IMR-90 (cell line): Measurements from ENCODE around the gene VIPR2. TPM values are rescaled to one million over a fixed set of nuclear protein-coding genes. Genes with fewer than 3 reads are reported as not detected.

ENCODE experiments used
- ATAC-seq: fragments of 200-7000 bp; cut with Tn5 transposase; 2 replicates; pipeline ENCODE4 v1.9.1; 2020; ENCODE audit warnings: low read depth, mild to moderate bottlenecking, moderate library complexity
- BruUV-seq: library from RNA; stranded (reverse); fragments of 400-500 nt; replicated peaks from 2 replicates; lab custom pipeline; 2021; lab: Mats Ljungman, UMichigan
- CTCF ChIA-PET: fragments of 300-600 bp; formaldehyde crosslinking; extraction: SDS; loops from one replicate; lab custom pipeline; 2021; ENCODE audit warnings: antibody characterized with exemption; lab: Yijun Ruan, JAX
- POLR2A ChIA-PET: fragments of 300-600 bp; sonication (Branson Sonifier 250); formaldehyde crosslinking; loops from one replicate; lab custom pipeline; 2022; ENCODE audit warnings: antibody characterized with exemption; ENCODE audit not compliant: unreplicated experiment; lab: Charles Lee
- DNase-seq: peaks from one replicate; pipeline ENCODE4 v3.0.0; 2013
- H2AFZ ChIP-seq: replicated peaks from 2 replicates; pipeline ENCODE3; 2013; ENCODE audit warnings: low read length, mild to moderate bottlenecking; ENCODE audit not compliant: poor library complexity
- H2AK5ac ChIP-seq: 2 replicates; pipeline ENCODE4 v1.6.1; 2013; ENCODE audit warnings: low read depth, low read length, inconsistent platforms
- H2AK9ac ChIP-seq: replicated peaks from 2 replicates; pipeline ENCODE3; 2013; ENCODE audit warnings: mild to moderate bottlenecking, low read depth, low read length, moderate library complexity; ENCODE audit not compliant: poor library complexity
- H2BK120ac ChIP-seq: 2 replicates; pipeline ENCODE4 v1.6.1; 2013; ENCODE audit warnings: low read depth, low read length, inconsistent platforms
- H2BK15ac ChIP-seq: 3 replicates; pipeline ENCODE4 v1.6.1; 2013; ENCODE audit warnings: low read depth, low read length, inconsistent platforms
- H2BK20ac ChIP-seq: 2 replicates; pipeline ENCODE4 v1.6.1; 2013; ENCODE audit warnings: low read depth, mild to moderate bottlenecking, inconsistent platforms, low read length, moderate library complexity
- H2BK5ac ChIP-seq: 2 replicates; pipeline ENCODE4 v1.6.1; 2013; ENCODE audit warnings: mild to moderate bottlenecking, low read depth, low read length, inconsistent platforms; ENCODE audit not compliant: poor library complexity, severe bottlenecking
- H3K14ac ChIP-seq: replicated peaks from 2 replicates; pipeline ENCODE4 v1.6.1; 2013; ENCODE audit warnings: low read depth, low read length, inconsistent platforms
- H3K18ac ChIP-seq: 2 replicates; pipeline ENCODE4 v1.6.1; 2013; ENCODE audit warnings: low read depth, low read length, control low read depth
- H3K23ac ChIP-seq: 2 replicates; pipeline ENCODE4 v1.6.1; 2013; ENCODE audit warnings: low read depth, low read length, inconsistent platforms
- H3K27ac ChIP-seq: 2 replicates; pipeline ENCODE4 v1.5.1; 2013; ENCODE audit warnings: mild to moderate bottlenecking, control low read depth, low read length; ENCODE audit not compliant: insufficient read depth
- H3K27me3 ChIP-seq: 2 replicates; pipeline ENCODE4 v1.6.1; 2013; ENCODE audit warnings: low read length; ENCODE audit not compliant: control insufficient read depth, insufficient read depth
- H3K36me3 ChIP-seq: 2 replicates; pipeline ENCODE4 v1.6.1; 2013; ENCODE audit warnings: low read length, mixed read lengths; ENCODE audit not compliant: control insufficient read depth, insufficient read depth
- H3K4ac ChIP-seq: 2 replicates; pipeline ENCODE4 v1.6.1; 2013; ENCODE audit warnings: low read depth, low read length, inconsistent platforms
- H3K4me1 ChIP-seq: 2 replicates; pipeline ENCODE4 v1.6.1; 2013; ENCODE audit warnings: low read length, mixed read lengths; ENCODE audit not compliant: control insufficient read depth, insufficient read depth
- H3K4me2 ChIP-seq: 2 replicates; pipeline ENCODE4 v1.6.1; 2013; ENCODE audit warnings: low read depth, mild to moderate bottlenecking, control low read depth, low read length, moderate library complexity
- H3K4me3 ChIP-seq: 2 replicates; pipeline ENCODE4 v1.5.1; 2013; ENCODE audit warnings: low read depth, mild to moderate bottlenecking, control low read depth, low read length, moderate library complexity; ENCODE audit not compliant: insufficient read depth
- H3K56ac ChIP-seq: 2 replicates; pipeline ENCODE4 v1.6.1; 2013; ENCODE audit warnings: low read length, inconsistent platforms; ENCODE audit not compliant: insufficient read depth; ENCODE audit errors: extremely low read depth
- H3K79me1 ChIP-seq, 2 experiments: 2 replicates each; pipeline ENCODE4 v1.6.1; 2013; ENCODE audit warnings: low read length in 2 of 2, inconsistent platforms in 1 of 2, low read depth in 1 of 2
- H3K9ac ChIP-seq: 2 replicates; pipeline ENCODE4 v1.6.1; 2013; ENCODE audit warnings: low read depth, low read length, control low read depth
- H3K9me1 ChIP-seq: 2 replicates; pipeline ENCODE4 v1.6.1; 2013; ENCODE audit warnings: low read length, inconsistent platforms; ENCODE audit not compliant: insufficient read depth
- H3K9me3 ChIP-seq: 2 replicates; pipeline ENCODE4 v1.6.1; 2013; ENCODE audit warnings: low read length; ENCODE audit not compliant: control insufficient read depth, insufficient read depth
- H4K20me1 ChIP-seq: 2 replicates; pipeline ENCODE4 v1.6.1; 2013; ENCODE audit warnings: low read length, inconsistent platforms; ENCODE audit not compliant: insufficient read depth
- H4K5ac ChIP-seq: 2 replicates; pipeline ENCODE4 v1.6.1; 2013; ENCODE audit warnings: mild to moderate bottlenecking, low read depth, low read length, control low read depth
- H4K8ac ChIP-seq, 2 experiments: 2 replicates each; pipeline ENCODE4 v1.6.1; 2013; ENCODE audit warnings: low read depth in 2 of 2, low read length in 2 of 2, control low read depth in 1 of 2, inconsistent platforms in 1 of 2
- H4K91ac ChIP-seq: 2 replicates; pipeline ENCODE4 v1.6.1; 2013; ENCODE audit warnings: low read depth, low read length, inconsistent platforms; ENCODE audit not compliant: insufficient read depth
- BHLHE40 ChIP-seq: fragments of 150-350 bp; IDR thresholded peaks from 2 replicates; pipeline ENCODE4 v1.6.1; 2016; ENCODE audit warnings: mild to moderate bottlenecking, low read depth, low read length
- CEBPB ChIP-seq: IDR thresholded peaks from 2 replicates; pipeline ENCODE4 v1.6.1; 2012; ENCODE audit warnings: low read depth, low read length, improper control_type of control experiment
- CHD1 ChIP-seq: IDR thresholded peaks from 2 replicates; pipeline ENCODE4 v1.6.1; 2012; ENCODE audit warnings: low read depth, low read length, improper control_type of control experiment
- FOS ChIP-seq: fragments of 150-350 bp; IDR thresholded peaks from 2 replicates; pipeline ENCODE4 v1.6.1; 2016; ENCODE audit warnings: low read depth, low read length
- MAFK ChIP-seq: IDR thresholded peaks from 2 replicates; pipeline ENCODE4 v1.6.1; 2012; ENCODE audit warnings: low read depth, low read length, improper control_type of control experiment
- MXI1 ChIP-seq: IDR thresholded peaks from 2 replicates; pipeline ENCODE4 v1.6.1; 2012; ENCODE audit warnings: low read depth, mild to moderate bottlenecking, low read length, moderate library complexity, borderline replicate concordance
- NFE2L2 ChIP-seq: fragments of 150-350 bp; IDR thresholded peaks from 2 replicates; pipeline ENCODE4 v1.6.1; 2016; ENCODE audit warnings: low read depth, mild to moderate bottlenecking, low read length
- POLR2A ChIP-seq: IDR thresholded peaks from 2 replicates; pipeline ENCODE4 v1.6.1; 2012; ENCODE audit warnings: mild to moderate bottlenecking, low read depth, low read length
- RAD21 ChIP-seq: IDR thresholded peaks from 2 replicates; pipeline ENCODE4 v1.6.1; 2012; ENCODE audit warnings: low read length, improper control_type of control experiment
- RFX5 ChIP-seq: IDR thresholded peaks from 2 replicates; pipeline ENCODE4 v1.8.0; 2012; ENCODE audit warnings: low read depth, mild to moderate bottlenecking, low read length, moderate library complexity
- USF2 ChIP-seq: fragments of 150-350 bp; IDR thresholded peaks from 2 replicates; pipeline ENCODE4 v1.6.1; 2017; ENCODE audit warnings: mild to moderate bottlenecking, antibody characterized with exemption, low read length, low read depth
- WGBS, 2 experiments: methylation state at CpG; one replicate each; pipeline versions ENCODE4 v1.1.5 to v1.1.7; 2013; ENCODE audit warnings: missing lambda C conversion rate in 2 of 2; ENCODE audit not compliant: insufficient read length in 1 of 2; ENCODE audit errors: extremely low coverage in 2 of 2; 5-methylcytosine and 5-hydroxymethylcytosine counted together
- dilution Hi-C: fragments of 300-500 bp; cut with HindIII; formaldehyde crosslinking; loops from one replicate; pipeline ENCODE4 v1.14.3; 2018; ENCODE audit warnings: low sequenced_read_pairs; ENCODE audit not compliant: unreplicated experiment
- in situ Hi-C: fragments of 300-500 bp; cut with MboI; formaldehyde crosslinking; loops from 3 replicates; pipeline ENCODE4 v1.14.3; 2019; ENCODE audit warnings: low sequenced_read_pairs, inconsistent platforms, mixed read lengths
- intact Hi-C: fragments of 100-400 bp; cut with micrococcal nuclease; formaldehyde crosslinking; loops from 2 replicates; pipeline ENCODE4 v1.10.0; 2022
- polyA plus RNA-seq, 3 experiments: library from polyadenylated mRNA; depleted of rRNA; stranded (reverse); fragments of >200 nt; gene quantifications; 2 replicates each; pipeline ENCODE4 v1.2.3, GENCODE V29; 2012; ENCODE audit warnings: low replicate concordance in 1 of 3
- total RNA-seq: library from RNA; depleted of rRNA; stranded (reverse); fragments of >200 nt; gene quantifications from 2 replicates; pipeline ENCODE4 v1.2.3, GENCODE V29; 2012

Gene VIPR2
- total and polyA plus RNA-seq, 2 of the 4 experiments (the other 2 are of a cell fraction): not detected

GRCh38 chr7:159105066-159105780 lies 39.4 kb downstream of the VIPR2 start:
- Histone ChIP-seq H3K36me3 (no peaks in the 10 kb centered on the region), H3K27ac (no peak overlapping the region), H3K79me1 (no peaks in the 10 kb centered on the region), H3K4ac (no peak overlapping the region), H2BK15ac (no peak overlapping the region), H2BK120ac (no peak overlapping the region), H3K23ac (no peak overlapping the region), H3K9me3 (peaks cover 45% of the 10 kb centered on the region), H3K9ac (no peak overlapping the region), H3K4me2 (no peak overlapping the region), H3K18ac (no peak overlapping the region), H4K5ac (no peak overlapping the region), H3K4me1 (no peaks in the 10 kb centered on the region), H2AK9ac (no peak overlapping the region), H4K20me1 (no peaks in the 10 kb centered on the region), H2AK5ac (no peak overlapping the region), H4K8ac (no peak overlapping the region), H3K4me3 (no peak overlapping the region), H3K9me1 (no peaks in the 10 kb centered on the region), H2BK20ac (no peak overlapping the region), H3K27me3 (no peaks in the 10 kb centered on the region), H2BK5ac (no peak overlapping the region), H2AFZ (no peak overlapping the region), H4K91ac (no peak overlapping the region), H3K56ac (no peak overlapping the region), H3K14ac (no peak overlapping the region)
- ChIA-PET POLR2A (no interaction called here), CTCF (no interaction called here)
- TF ChIP-seq CHD1 (no peak), POLR2A (no peak), NFE2L2 (no peak), CEBPB (no peak), RFX5 (no peak), FOS (no peak), BHLHE40 (no peak), USF2 (no peak), MAFK (no peak), MXI1 (no peak), RAD21 (no peak)
- no TSS peak for BruUV-seq
- WGBS, 2 experiments: 89% methylated on average over 3 of the region's 14 CpGs; no CpG with 5 or more reads in 1 of the 2 experiments
- dilution Hi-C loops (no loop called here), intact Hi-C loops (no loop called here), in situ Hi-C loops (no loop called here)
- DNase-seq (no peak), ATAC-seq (no peak)
